HEK293T (cell line): ENCODE measurements around the gene ZNF677.
"Not testable (repeated sequence)": the region's sequence is repeated elsewhere in the genome, so short reads cannot be mapped to it uniquely, and the experiment has no call there.

ENCODE experiments used
- BHLHE40 ChIP-seq: fragments of 450-650 bp; IDR thresholded peaks from 2 replicates; pipeline ENCODE4 v1.6.1; 2016; ENCODE audit warnings: mild to moderate bottlenecking, moderate library complexity, borderline replicate concordance
- CTBP1 ChIP-seq: fragments of 450-650 bp; IDR thresholded peaks from 2 replicates; pipeline ENCODE4 v1.6.1; 2016; ENCODE audit warnings: borderline replicate concordance
- ELF4 ChIP-seq: fragments of 450-650 bp; IDR thresholded peaks from 2 replicates; pipeline ENCODE4 v1.6.1; 2017; ENCODE audit warnings: antibody characterized with exemption
- FOXA1 ChIP-seq: fragments of 450-650 bp; IDR thresholded peaks from 2 replicates; pipeline ENCODE4 v1.6.1; 2016; ENCODE audit warnings: mild to moderate bottlenecking
- FOXK2 ChIP-seq: fragments of 450-650 bp; IDR thresholded peaks from 2 replicates; pipeline ENCODE4 v1.6.1; 2016; ENCODE audit warnings: mild to moderate bottlenecking
- FOXM1 ChIP-seq: fragments of 450-650 bp; IDR thresholded peaks from 2 replicates; pipeline ENCODE4 v1.6.1; 2017; ENCODE audit warnings: mild to moderate bottlenecking, borderline replicate concordance
- HDGF ChIP-seq: fragments of 450-650 bp; IDR thresholded peaks from 2 replicates; pipeline ENCODE4 v1.6.1; 2017; ENCODE audit warnings: antibody characterized with exemption, borderline replicate concordance
- L3MBTL2 ChIP-seq: fragments of 450-650 bp; conservative IDR thresholded peaks from 2 replicates; pipeline ENCODE4 v1.6.1; 2016; ENCODE audit warnings: mild to moderate bottlenecking
- PKNOX1 ChIP-seq: fragments of 450-650 bp; IDR thresholded peaks from 2 replicates; pipeline ENCODE4 v1.6.1; 2016
- SP1 ChIP-seq: fragments of 450-650 bp; IDR thresholded peaks from 2 replicates; pipeline ENCODE4 v1.6.1; 2017
- TARDBP ChIP-seq: fragments of 450-650 bp; IDR thresholded peaks from 2 replicates; pipeline ENCODE4 v1.6.1; 2016

- TF ChIP-seq TARDBP, BHLHE40, FOXM1, FOXK2, FOXA1, L3MBTL2, PKNOX1, SP1, HDGF, ELF4, CTBP1: not testable (repeated sequence)
Measured at GRCh38 chr19:53189691-53190198, 64.9 kb downstream of the ZNF677 start.
